GM23338 (cell line): ENCODE measurements around the gene MYLK. TPM values are rescaled to one million over a fixed set of nuclear protein-coding genes. Genes with fewer than 3 reads are reported as not detected.

Experiments used
- ATAC-seq: fragments of 200-7000 bp; cut with Tn5 transposase; 3 replicates; pipeline ENCODE4 v1.9.1; 2020
- DNase-seq: peaks from one replicate; pipeline ENCODE4 v3.0.0-alpha.2; 2015; ENCODE audit warnings: low spot score
- H2AFZ ChIP-seq: fragments of 200-600 bp; sonication (generic); 2 replicates; pipeline ENCODE4 v1.8.0; 2016; ENCODE audit warnings: antibody characterized with exemption, mild to moderate bottlenecking, moderate library complexity
- H3F3A ChIP-seq: fragments of 200-600 bp; sonication (generic); replicated peaks from 2 replicates; pipeline ENCODE4 v1.8.0; 2017; ENCODE audit warnings: antibody characterized with exemption, mixed run types, low read depth
- H3K27ac ChIP-seq: fragments of 200-600 bp; sonication (generic); 2 replicates; pipeline ENCODE4 v1.6.1; 2016; ENCODE audit warnings: low read depth
- H3K27me3 ChIP-seq: fragments of 200-600 bp; sonication (generic); 2 replicates; pipeline ENCODE4 v1.8.0; 2016; ENCODE audit warnings: mild to moderate bottlenecking, mixed run types, moderate library complexity; ENCODE audit not compliant: insufficient read depth
- H3K36me3 ChIP-seq: fragments of 200-600 bp; sonication (generic); 2 replicates; pipeline ENCODE4 v1.8.0; 2016; ENCODE audit warnings: mild to moderate bottlenecking; ENCODE audit not compliant: insufficient read depth
- H3K4me1 ChIP-seq: fragments of 200-600 bp; sonication (generic); 2 replicates; pipeline ENCODE4 v1.8.0; 2016; ENCODE audit warnings: mild to moderate bottlenecking, moderate library complexity; ENCODE audit not compliant: insufficient read depth
- H3K4me2 ChIP-seq: fragments of 200-600 bp; sonication (generic); 2 replicates; pipeline ENCODE4 v1.7.1; 2017; ENCODE audit warnings: mixed run types
- H3K4me3 ChIP-seq: fragments of 200-600 bp; sonication (generic); 2 replicates; pipeline ENCODE4 v1.6.1; 2016; ENCODE audit warnings: mixed run types
- H3K79me2 ChIP-seq: fragments of 200-600 bp; sonication (generic); replicated peaks from 2 replicates; pipeline ENCODE4 v1.8.0; 2017; ENCODE audit warnings: mild to moderate bottlenecking; ENCODE audit not compliant: insufficient read depth
- H3K9me2 ChIP-seq: fragments of 200-600 bp; sonication (generic); 2 replicates; pipeline ENCODE4 v1.8.0; 2017; ENCODE audit not compliant: insufficient read depth
- H4K20me1 ChIP-seq: fragments of 200-600 bp; sonication (generic); replicated peaks from 2 replicates; pipeline ENCODE4 v1.8.0; 2017; ENCODE audit warnings: mild to moderate bottlenecking; ENCODE audit not compliant: insufficient read depth
- H3K27ac Mint-ChIP-seq: 2 replicates; pipeline ENCODE4 v1.8.0; 2020; ENCODE audit warnings: inconsistent platforms, mild to moderate bottlenecking, moderate library complexity, mixed read lengths
- H3K27me3 Mint-ChIP-seq: 3 replicates; pipeline ENCODE4 v1.8.0; 2022; ENCODE audit warnings: low read depth, mild to moderate bottlenecking, moderate library complexity, mixed read lengths, inconsistent platforms; ENCODE audit not compliant: insufficient read depth, poor library complexity
- H3K36me3 Mint-ChIP-seq: 3 replicates; pipeline ENCODE4 v1.8.0; 2021; ENCODE audit warnings: low read depth, mild to moderate bottlenecking, inconsistent platforms, moderate library complexity, mixed read lengths
- H3K4me1 Mint-ChIP-seq: 3 replicates; pipeline ENCODE4 v1.8.0; 2020; ENCODE audit warnings: mild to moderate bottlenecking, inconsistent platforms, mixed read lengths
- H3K4me3 Mint-ChIP-seq: 3 replicates; pipeline ENCODE4 v1.8.0; 2021; ENCODE audit warnings: moderate library complexity, mild to moderate bottlenecking, inconsistent platforms, mixed read lengths
- H3K9me3 Mint-ChIP-seq: 3 replicates; pipeline ENCODE4 v1.8.0; 2020; ENCODE audit warnings: moderate library complexity, mild to moderate bottlenecking, inconsistent platforms, mixed read lengths
- CTCF ChIP-seq, 2 experiments: fragments of 200-600 bp in 1 of 2; sonication (generic) in 1 of 2; conservative IDR thresholded peaks; 2 replicates each; pipeline versions ENCODE4 v1.5.1 to v1.6.1; 2016 to 2017; ENCODE audit warnings: antibody characterized with exemption in 2 of 2, low read depth in 2 of 2, mild to moderate bottlenecking in 2 of 2, moderate library complexity in 1 of 2
- EZH2 ChIP-seq: fragments of 200-600 bp; sonication (generic); IDR thresholded peaks from one replicate; pipeline ENCODE4 v1.8.0; 2017; ENCODE audit warnings: antibody characterized with exemption, mild to moderate bottlenecking, low read depth; ENCODE audit not compliant: unreplicated experiment
- EZH2phosphoT487 ChIP-seq: fragments of 200-600 bp; sonication (generic); IDR thresholded peaks from one replicate; pipeline ENCODE4 v1.8.1; 2018; ENCODE audit warnings: antibody characterized with exemption; ENCODE audit not compliant: unreplicated experiment
- JUNB ChIP-seq: IDR thresholded peaks from one replicate; pipeline ENCODE4 v1.6.1; 2016; ENCODE audit warnings: antibody characterized with exemption; ENCODE audit not compliant: unreplicated experiment
- NANOG ChIP-seq: IDR thresholded peaks from 2 replicates; pipeline ENCODE4 v1.6.1; 2016; ENCODE audit warnings: antibody characterized with exemption, borderline replicate concordance
- POLR2AphosphoS5 ChIP-seq: IDR thresholded peaks from 2 replicates; pipeline ENCODE4 v1.6.1; 2016; ENCODE audit warnings: antibody characterized with exemption, low read depth
- ZNF114 ChIP-seq: fragments of 250-450 bp; sonication (Bioruptor Pico); IDR thresholded peaks from 2 replicates; pipeline ENCODE4 v1.5.0; 2020; ENCODE audit warnings: mild to moderate bottlenecking, moderate library complexity
- ZNF331 ChIP-seq: fragments of 250-450 bp; sonication (Bioruptor Pico); IDR thresholded peaks from 2 replicates; pipeline ENCODE4 v1.5.0; 2020; ENCODE audit warnings: low read depth, mild to moderate bottlenecking, moderate library complexity
- polyA plus RNA-seq: library from polyadenylated mRNA; unstranded; fragments of >200 nt; fragmentation: Nextera tagmentation; extraction: Ambion mirVana; gene quantifications from 2 replicates; pipeline ENCODE4 v1.2.1, GENCODE V29; 2016
- total RNA-seq: library from RNA; depleted of rRNA; stranded (reverse); fragments of >200 nt; shearing (Covaris generic); gene quantifications from 2 replicates; pipeline ENCODE4 v1.2.3, GENCODE V29; 2014
- TF ChIP-seq, protein P1 (sequence below): fragments of 250-450 bp; sonication (Bioruptor Pico); IDR thresholded peaks from 2 replicates; pipeline ENCODE4 v1.5.0; 2020; ENCODE audit warnings: mild to moderate bottlenecking, moderate library complexity
- TF ChIP-seq, protein P2 (sequence below): IDR thresholded peaks from 2 replicates; pipeline ENCODE4 v1.6.1; 2016; ENCODE audit warnings: antibody characterized with exemption

The MYLK gene
- total and polyA plus RNA-seq, 2 experiments from 2014 or later, result 11.5 to 17.9 TPM

DNA sequence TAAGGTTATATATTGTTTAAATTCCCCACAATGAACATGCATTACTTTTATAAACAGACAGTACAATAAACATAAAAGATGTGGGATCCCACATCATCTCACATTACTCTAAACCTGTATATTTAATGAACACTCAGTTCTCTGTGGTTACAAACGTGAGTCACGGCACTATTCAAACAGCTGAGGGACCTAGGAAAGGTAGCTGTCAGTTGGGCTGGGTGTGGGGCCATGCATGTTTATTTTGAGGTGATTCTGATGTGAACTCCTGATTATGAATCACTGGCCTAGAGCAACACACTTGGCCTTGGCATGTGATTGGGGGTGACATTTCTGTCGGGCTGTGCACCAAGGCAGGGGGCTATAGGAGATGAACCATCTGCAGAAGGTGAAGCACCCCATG, 151.7 kb downstream of the MYLK start:
- Mint-ChIP-seq H3K27me3 (peaks cover 4% of the 10 kb centered on the region), H3K4me3 (no peak overlapping the region), H3K27ac (no peak overlapping the region), H3K36me3 (peaks cover 7% of the 10 kb centered on the region; the same call in 2 of the 3 replicates), H3K4me1 (no peaks in the 10 kb centered on the region), H3K9me3 (no peaks in the 10 kb centered on the region)
- Histone ChIP-seq H3K4me3 (no peak overlapping the region), H2AFZ (no peak overlapping the region), H3K4me1 (no peaks in the 10 kb centered on the region), H4K20me1 (no peaks in the 10 kb centered on the region), H3F3A (no peaks in the 10 kb centered on the region), H3K4me2 (no peak overlapping the region), H3K79me2 (no peaks in the 10 kb centered on the region), H3K27me3 (no peaks in the 10 kb centered on the region), H3K36me3 (no peaks in the 10 kb centered on the region), H3K27ac (no peak overlapping the region), H3K9me2 (no peaks in the 10 kb centered on the region)
- DNase-seq (no peak), ATAC-seq (no peak)
- TF ChIP-seq ZNF114 (CRISPR knock-in tag), result no peak
- no peak for TF ChIP-seq NANOG
- TF ChIP-seq ZNF331, result no peak
- no peak for TF ChIP-seq EZH2phosphoT487
- TF ChIP-seq EZH2, result no peak
- no peak for TF ChIP-seq POLR2AphosphoS5
- TF ChIP-seq JUNB, result no peak
- TF ChIP-seq, protein P1, sequence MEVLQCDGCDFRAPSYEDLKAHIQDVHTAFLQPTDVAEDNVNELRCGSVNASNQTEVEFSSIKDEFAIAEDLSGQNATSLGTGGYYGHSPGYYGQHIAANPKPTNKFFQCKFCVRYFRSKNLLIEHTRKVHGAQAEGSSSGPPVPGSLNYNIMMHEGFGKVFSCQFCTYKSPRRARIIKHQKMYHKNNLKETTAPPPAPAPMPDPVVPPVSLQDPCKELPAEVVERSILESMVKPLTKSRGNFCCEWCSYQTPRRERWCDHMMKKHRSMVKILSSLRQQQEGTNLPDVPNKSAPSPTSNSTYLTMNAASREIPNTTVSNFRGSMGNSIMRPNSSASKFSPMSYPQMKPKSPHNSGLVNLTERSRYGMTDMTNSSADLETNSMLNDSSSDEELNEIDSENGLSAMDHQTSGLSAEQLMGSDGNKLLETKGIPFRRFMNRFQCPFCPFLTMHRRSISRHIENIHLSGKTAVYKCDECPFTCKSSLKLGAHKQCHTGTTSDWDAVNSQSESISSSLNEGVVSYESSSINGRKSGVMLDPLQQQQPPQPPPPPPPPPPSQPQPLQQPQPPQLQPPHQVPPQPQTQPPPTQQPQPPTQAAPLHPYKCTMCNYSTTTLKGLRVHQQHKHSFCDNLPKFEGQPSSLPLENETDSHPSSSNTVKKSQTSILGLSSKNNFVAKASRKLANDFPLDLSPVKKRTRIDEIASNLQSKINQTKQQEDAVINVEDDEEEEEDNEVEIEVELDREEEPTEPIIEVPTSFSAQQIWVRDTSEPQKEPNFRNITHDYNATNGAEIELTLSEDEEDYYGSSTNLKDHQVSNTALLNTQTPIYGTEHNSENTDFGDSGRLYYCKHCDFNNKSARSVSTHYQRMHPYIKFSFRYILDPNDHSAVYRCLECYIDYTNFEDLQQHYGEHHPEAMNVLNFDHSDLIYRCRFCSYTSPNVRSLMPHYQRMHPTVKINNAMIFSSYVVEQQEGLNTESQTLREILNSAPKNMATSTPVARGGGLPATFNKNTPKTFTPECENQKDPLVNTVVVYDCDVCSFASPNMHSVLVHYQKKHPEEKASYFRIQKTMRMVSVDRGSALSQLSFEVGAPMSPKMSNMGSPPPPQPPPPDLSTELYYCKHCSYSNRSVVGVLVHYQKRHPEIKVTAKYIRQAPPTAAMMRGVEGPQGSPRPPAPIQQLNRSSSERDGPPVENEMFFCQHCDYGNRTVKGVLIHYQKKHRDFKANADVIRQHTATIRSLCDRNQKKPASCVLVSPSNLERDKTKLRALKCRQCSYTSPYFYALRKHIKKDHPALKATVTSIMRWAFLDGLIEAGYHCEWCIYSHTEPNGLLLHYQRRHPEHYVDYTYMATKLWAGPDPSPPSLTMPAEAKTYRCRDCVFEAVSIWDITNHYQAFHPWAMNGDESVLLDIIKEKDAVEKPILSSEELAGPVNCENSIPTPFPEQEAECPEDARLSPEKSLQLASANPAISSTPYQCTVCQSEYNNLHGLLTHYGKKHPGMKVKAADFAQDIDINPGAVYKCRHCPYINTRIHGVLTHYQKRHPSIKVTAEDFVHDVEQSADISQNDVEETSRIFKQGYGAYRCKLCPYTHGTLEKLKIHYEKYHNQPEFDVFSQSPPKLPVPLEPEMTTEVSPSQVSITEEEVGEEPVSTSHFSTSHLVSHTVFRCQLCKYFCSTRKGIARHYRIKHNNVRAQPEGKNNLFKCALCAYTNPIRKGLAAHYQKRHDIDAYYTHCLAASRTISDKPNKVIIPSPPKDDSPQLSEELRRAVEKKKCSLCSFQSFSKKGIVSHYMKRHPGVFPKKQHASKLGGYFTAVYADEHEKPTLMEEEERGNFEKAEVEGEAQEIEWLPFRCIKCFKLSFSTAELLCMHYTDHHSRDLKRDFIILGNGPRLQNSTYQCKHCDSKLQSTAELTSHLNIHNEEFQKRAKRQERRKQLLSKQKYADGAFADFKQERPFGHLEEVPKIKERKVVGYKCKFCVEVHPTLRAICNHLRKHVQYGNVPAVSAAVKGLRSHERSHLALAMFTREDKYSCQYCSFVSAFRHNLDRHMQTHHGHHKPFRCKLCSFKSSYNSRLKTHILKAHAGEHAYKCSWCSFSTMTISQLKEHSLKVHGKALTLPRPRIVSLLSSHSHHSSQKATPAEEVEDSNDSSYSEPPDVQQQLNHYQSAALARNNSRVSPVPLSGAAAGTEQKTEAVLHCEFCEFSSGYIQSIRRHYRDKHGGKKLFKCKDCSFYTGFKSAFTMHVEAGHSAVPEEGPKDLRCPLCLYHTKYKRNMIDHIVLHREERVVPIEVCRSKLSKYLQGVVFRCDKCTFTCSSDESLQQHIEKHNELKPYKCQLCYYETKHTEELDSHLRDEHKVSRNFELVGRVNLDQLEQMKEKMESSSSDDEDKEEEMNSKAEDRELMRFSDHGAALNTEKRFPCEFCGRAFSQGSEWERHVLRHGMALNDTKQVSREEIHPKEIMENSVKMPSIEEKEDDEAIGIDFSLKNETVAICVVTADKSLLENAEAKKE (CRISPR knock-in tag), result no peak
- no peak for TF ChIP-seq CTCF (conservative IDR thresholded peaks at IDR 0.05; ENCODE audit: low read depth in 2 of 2)
- TF ChIP-seq, protein P2, sequence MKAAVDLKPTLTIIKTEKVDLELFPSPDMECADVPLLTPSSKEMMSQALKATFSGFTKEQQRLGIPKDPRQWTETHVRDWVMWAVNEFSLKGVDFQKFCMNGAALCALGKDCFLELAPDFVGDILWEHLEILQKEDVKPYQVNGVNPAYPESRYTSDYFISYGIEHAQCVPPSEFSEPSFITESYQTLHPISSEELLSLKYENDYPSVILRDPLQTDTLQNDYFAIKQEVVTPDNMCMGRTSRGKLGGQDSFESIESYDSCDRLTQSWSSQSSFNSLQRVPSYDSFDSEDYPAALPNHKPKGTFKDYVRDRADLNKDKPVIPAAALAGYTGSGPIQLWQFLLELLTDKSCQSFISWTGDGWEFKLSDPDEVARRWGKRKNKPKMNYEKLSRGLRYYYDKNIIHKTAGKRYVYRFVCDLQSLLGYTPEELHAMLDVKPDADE, result no peak
